Ishikawa (cell line): Measurements from ENCODE around the gene PKD1.

Experiments used
- CEBPB ChIP-seq: IDR thresholded peaks from 2 replicates; pipeline ENCODE4 v1.6.1; 2012
- CREB1 ChIP-seq: IDR thresholded peaks from 2 replicates; pipeline ENCODE4 v1.6.1; 2012; ENCODE audit warnings: low read depth
- EGR1 ChIP-seq: IDR thresholded peaks from 2 replicates; pipeline ENCODE4 v1.6.1; 2012
- EP300 ChIP-seq: IDR thresholded peaks from 2 replicates; pipeline ENCODE4 v1.6.1; 2012; ENCODE audit warnings: borderline replicate concordance
- FOXM1 ChIP-seq: IDR thresholded peaks from 2 replicates; pipeline ENCODE4 v1.6.1; 2012; ENCODE audit warnings: low read depth, borderline replicate concordance
- NFIC ChIP-seq: IDR thresholded peaks from 2 replicates; pipeline ENCODE4 v1.6.1; 2012
- RAD21 ChIP-seq: IDR thresholded peaks from 2 replicates; pipeline ENCODE4 v1.6.1; 2012; ENCODE audit warnings: low read depth
- TAF1 ChIP-seq: IDR thresholded peaks from 2 replicates; pipeline ENCODE4 v1.6.1; 2012; ENCODE audit warnings: low read depth, mild to moderate bottlenecking
- TCF12 ChIP-seq: IDR thresholded peaks from 2 replicates; pipeline ENCODE4 v1.6.1; 2012; ENCODE audit warnings: low read depth
- TEAD4 ChIP-seq: IDR thresholded peaks from 2 replicates; pipeline ENCODE4 v1.6.1; 2012
- YY1 ChIP-seq: IDR thresholded peaks from 2 replicates; pipeline ENCODE4 v1.6.1; 2012; ENCODE audit warnings: low read depth
- ZBTB7A ChIP-seq: IDR thresholded peaks from 2 replicates; pipeline ENCODE4 v1.6.1; 2012; ENCODE audit warnings: low read depth
- TF ChIP-seq, protein P1 (sequence below): IDR thresholded peaks from 2 replicates; pipeline ENCODE4 v1.6.1; 2012
- TF ChIP-seq, protein P2 (sequence below): IDR thresholded peaks from 2 replicates; pipeline ENCODE4 v1.6.1; 2012
- TF ChIP-seq, protein P3 (sequence below): IDR thresholded peaks from 2 replicates; pipeline ENCODE4 v1.6.1; 2012; ENCODE audit warnings: low read depth, mild to moderate bottlenecking

PKD1 gene

DNA sequence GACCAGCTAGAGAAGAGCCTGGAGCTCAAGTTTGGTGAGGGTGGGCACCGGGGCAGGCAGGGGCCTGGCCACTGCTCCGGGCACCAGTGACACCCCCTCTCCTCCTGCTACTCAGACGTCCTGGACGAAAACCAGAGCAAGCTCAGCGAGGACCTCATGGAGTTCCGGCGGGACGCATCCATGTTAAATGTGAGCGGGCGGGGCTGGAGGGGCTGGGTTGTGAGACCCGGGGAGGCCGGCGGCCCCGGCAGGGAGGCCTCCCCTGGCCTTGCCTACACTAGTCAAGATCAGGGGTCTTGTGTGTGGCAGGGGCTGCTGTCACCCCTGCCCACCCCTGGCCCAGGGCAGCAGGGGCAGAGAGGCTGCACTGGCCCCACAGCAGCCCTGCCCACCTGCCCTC, 37.7 kb upstream of the PKD1 start:
- TF ChIP-seq CEBPB (no peak), TCF12 (no peak), ZBTB7A (no peak), TEAD4 (no peak), NFIC (no peak), EP300 (no peak), RAD21 (no peak), TAF1 (no peak), EGR1 (no peak), FOXM1 (no peak), CREB1 (no peak), YY1 (no peak)
- TF ChIP-seq, protein P1, sequence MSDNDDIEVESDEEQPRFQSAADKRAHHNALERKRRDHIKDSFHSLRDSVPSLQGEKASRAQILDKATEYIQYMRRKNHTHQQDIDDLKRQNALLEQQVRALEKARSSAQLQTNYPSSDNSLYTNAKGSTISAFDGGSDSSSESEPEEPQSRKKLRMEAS: no peak
- TF ChIP-seq, protein P2, sequence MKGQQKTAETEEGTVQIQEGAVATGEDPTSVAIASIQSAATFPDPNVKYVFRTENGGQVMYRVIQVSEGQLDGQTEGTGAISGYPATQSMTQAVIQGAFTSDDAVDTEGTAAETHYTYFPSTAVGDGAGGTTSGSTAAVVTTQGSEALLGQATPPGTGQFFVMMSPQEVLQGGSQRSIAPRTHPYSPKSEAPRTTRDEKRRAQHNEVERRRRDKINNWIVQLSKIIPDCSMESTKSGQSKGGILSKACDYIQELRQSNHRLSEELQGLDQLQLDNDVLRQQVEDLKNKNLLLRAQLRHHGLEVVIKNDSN: no peak
- TF ChIP-seq, protein P3, sequence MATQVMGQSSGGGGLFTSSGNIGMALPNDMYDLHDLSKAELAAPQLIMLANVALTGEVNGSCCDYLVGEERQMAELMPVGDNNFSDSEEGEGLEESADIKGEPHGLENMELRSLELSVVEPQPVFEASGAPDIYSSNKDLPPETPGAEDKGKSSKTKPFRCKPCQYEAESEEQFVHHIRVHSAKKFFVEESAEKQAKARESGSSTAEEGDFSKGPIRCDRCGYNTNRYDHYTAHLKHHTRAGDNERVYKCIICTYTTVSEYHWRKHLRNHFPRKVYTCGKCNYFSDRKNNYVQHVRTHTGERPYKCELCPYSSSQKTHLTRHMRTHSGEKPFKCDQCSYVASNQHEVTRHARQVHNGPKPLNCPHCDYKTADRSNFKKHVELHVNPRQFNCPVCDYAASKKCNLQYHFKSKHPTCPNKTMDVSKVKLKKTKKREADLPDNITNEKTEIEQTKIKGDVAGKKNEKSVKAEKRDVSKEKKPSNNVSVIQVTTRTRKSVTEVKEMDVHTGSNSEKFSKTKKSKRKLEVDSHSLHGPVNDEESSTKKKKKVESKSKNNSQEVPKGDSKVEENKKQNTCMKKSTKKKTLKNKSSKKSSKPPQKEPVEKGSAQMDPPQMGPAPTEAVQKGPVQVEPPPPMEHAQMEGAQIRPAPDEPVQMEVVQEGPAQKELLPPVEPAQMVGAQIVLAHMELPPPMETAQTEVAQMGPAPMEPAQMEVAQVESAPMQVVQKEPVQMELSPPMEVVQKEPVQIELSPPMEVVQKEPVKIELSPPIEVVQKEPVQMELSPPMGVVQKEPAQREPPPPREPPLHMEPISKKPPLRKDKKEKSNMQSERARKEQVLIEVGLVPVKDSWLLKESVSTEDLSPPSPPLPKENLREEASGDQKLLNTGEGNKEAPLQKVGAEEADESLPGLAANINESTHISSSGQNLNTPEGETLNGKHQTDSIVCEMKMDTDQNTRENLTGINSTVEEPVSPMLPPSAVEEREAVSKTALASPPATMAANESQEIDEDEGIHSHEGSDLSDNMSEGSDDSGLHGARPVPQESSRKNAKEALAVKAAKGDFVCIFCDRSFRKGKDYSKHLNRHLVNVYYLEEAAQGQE: no peak

DNA sequence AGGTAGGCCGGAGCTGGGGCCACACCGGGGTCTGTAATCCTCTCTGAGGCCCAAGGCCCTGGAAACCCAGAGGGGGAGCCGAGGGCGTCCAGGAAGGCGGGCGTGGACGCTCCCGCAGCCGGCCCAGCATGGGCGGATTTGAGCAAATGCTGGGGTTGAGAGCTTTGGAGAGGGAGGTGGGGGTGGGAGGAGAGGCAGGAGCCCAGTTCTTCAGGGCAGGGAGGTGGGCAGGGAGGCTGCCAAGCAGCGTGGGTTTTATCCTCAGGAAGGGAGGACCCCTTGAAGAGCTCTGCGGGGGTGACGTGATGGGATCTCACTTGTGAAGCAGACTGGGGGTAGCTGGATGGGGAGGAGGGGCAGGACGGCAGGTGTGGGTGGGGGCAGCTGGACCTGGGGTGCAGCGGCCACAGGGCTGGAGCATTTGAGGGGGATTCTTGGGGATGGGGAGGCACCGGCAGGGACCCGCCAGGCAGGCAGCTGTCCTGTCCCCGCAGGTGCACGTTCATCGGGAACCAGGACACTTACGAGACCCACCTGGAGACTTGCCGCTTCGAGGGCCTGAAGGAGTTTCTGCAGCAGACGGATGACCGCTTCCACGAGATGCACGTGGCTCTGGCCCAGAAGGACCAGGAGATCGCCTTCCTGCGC, 37.1 kb upstream of the PKD1 start:
- TF ChIP-seq TAF1 (no peak), ZBTB7A (no peak), CEBPB (no peak), YY1 (no peak), EGR1 (no peak), RAD21 (no peak), TEAD4 (no peak), EP300 (no peak), TCF12 (no peak), NFIC (no peak), FOXM1 (no peak), CREB1 (no peak)
- TF ChIP-seq, protein P1: no peak
- TF ChIP-seq, protein P2: no peak
- TF ChIP-seq, protein P3: no peak

DNA sequence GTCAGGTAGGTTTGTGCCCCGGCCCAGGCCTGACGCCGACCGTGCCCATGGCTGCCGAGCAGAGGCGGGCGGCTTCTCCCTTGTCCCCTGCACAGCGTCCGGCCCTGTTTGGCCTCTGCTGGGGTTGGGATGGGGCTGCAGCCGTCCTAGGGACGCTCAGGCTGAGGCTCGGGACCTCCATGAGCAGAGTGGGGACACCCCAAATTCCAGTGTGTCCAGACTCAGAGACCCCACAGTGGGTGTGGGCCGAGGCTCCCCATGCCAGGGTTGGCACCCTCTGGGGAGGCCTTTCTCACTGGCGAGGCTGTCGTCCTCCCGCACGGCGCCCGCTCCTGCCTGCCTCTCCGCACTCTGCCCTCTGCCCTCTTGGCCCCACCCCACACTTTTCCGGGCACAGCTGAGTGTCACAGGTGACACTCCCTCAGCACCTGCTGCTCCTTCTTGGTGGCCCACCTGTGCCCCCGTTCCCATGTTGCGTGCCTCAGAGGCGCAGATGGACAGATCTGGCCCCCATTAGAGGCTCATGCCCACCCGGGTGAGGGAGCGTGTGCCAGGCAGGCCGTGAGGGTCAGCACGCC, 36.0 kb upstream of the PKD1 start:
- TF ChIP-seq NFIC (no peak), RAD21 (no peak), CREB1 (no peak), CEBPB (no peak), TEAD4 (no peak), TAF1 (no peak), FOXM1 (no peak), EP300 (no peak)
- TF ChIP-seq, protein P3: no peak
- TF ChIP-seq, protein P2: no peak
